ENCODE data around the gene HNRNPLL. TPM values are rescaled to one million over a fixed set of nuclear protein-coding genes. Genes with fewer than 3 reads are reported as not detected.

Gene HNRNPLL
- total RNA-seq, 1 donor from 2014 or later, result 29.7 TPM

DNA sequence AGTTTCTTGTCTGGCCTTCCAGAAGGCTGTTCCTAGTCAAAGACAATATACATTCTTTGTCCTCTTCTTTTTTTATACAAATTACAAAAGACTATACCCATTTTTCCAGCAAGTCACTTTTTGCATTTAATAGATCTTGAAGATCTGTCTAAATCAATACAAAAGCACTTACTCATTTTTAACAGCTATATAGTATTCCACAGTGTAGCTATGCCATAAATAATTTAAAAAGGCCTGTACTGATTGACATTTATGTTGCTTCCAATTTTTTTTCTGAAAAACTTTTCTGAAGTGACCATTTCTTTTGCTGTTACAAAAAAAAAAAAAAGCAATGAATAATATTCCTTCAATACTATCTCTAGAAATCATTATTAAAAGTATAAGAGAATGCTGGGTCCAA lies 30.3 kb upstream of the HNRNPLL start:
- DNase-seq (ENCODE audit: low read depth) (no peak), FAIRE-seq (no peak)
- Histone ChIP-seq H3K27me3 (ENCODE audit: control insufficient read depth, insufficient read depth, low read length) (no peaks in the 10 kb centered on the region), H3K36me3 (ENCODE audit: control insufficient read depth, insufficient read depth, low read length) (no peaks in the 10 kb centered on the region), H3K4me3 (ENCODE audit: low read depth, low read length) (no peak overlapping the region)
- TF ChIP-seq, protein P1, sequence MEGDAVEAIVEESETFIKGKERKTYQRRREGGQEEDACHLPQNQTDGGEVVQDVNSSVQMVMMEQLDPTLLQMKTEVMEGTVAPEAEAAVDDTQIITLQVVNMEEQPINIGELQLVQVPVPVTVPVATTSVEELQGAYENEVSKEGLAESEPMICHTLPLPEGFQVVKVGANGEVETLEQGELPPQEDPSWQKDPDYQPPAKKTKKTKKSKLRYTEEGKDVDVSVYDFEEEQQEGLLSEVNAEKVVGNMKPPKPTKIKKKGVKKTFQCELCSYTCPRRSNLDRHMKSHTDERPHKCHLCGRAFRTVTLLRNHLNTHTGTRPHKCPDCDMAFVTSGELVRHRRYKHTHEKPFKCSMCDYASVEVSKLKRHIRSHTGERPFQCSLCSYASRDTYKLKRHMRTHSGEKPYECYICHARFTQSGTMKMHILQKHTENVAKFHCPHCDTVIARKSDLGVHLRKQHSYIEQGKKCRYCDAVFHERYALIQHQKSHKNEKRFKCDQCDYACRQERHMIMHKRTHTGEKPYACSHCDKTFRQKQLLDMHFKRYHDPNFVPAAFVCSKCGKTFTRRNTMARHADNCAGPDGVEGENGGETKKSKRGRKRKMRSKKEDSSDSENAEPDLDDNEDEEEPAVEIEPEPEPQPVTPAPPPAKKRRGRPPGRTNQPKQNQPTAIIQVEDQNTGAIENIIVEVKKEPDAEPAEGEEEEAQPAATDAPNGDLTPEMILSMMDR (IDR thresholded peaks at IDR 0.05; ENCODE audit: insufficient read depth, low read length, severe bottlenecking), result no peak

DNA sequence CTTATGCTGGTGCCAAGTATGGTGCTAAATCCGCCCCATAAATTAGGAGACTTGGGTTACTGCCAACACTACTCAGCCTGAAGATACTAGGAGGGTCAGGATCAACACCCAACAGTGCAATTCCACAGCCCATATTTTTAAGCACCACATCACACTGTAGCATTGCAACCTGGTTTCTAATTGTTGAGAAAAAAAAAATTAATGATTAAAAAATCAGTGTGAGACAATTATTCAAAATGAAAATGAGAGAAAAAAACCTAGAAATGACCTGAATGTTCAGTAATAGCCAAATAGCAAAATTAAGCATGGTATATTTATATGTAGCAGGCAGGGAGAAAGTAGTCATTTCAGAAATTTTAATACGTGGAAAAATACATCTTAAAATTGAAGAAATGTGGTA lies 29.2 kb upstream of the HNRNPLL start:
- TF ChIP-seq, protein P1 (IDR thresholded peaks at IDR 0.05; ENCODE audit: insufficient read depth, low read length, severe bottlenecking), result no peak
- FAIRE-seq (no peak), DNase-seq (ENCODE audit: low read depth) (no peak)
- Histone ChIP-seq H3K4me3 (ENCODE audit: low read depth, low read length) (no peak overlapping the region), H3K27me3 (ENCODE audit: control insufficient read depth, insufficient read depth, low read length) (no peaks in the 10 kb centered on the region), H3K36me3 (ENCODE audit: control insufficient read depth, insufficient read depth, low read length) (no peaks in the 10 kb centered on the region)

DNA sequence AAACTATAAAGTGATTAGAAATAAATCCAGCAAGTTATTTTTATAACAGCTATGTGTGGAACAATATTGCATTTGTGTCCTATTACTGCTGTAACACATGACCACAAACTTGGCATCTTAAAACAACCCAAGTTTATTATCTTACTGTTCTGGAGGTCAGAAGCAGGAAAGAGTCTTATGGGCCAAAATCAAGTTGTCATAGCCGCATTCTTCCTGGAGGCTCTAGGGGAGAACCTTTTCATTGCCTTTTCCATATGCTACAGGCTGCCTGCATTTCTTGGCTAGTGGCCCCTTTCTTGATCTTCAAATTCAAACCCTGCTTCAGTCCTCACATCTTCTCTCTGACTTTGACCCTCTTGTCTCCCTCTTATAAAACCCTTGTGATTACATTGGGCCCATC lies 27.0 kb upstream of the HNRNPLL start:
- Histone ChIP-seq H3K4me3 (ENCODE audit: low read depth, low read length) (no peak overlapping the region), H3K36me3 (ENCODE audit: control insufficient read depth, insufficient read depth, low read length) (no peaks in the 10 kb centered on the region), H3K27me3 (ENCODE audit: control insufficient read depth, insufficient read depth, low read length) (peaks cover 2% of the 10 kb centered on the region)
- FAIRE-seq (no peak), DNase-seq (ENCODE audit: low read depth) (no peak)
- TF ChIP-seq, protein P1 (IDR thresholded peaks at IDR 0.05; ENCODE audit: insufficient read depth, low read length, severe bottlenecking), result no peak

DNA sequence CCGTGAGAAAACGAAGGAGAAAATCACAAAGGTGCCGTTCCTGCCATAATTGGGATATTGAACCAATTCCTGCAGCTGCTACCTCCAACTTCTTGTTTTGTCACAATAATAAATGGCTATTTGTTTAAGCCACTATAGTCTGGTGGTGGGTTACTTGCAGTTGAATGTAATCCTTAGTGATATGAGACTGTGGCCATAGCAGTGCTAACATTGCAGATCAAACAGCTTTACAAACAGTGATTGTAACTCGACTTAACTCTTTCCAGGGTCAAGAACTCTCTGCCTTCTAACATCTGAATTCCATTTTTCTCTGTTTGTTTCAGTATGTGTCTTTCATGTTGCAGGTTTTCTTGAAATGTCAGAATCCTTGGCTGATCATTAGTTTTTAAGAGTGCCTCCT lies 24.7 kb upstream of the HNRNPLL start:
- DNase-seq (ENCODE audit: low read depth) (no peak), FAIRE-seq (no peak)
- H3K36me3 ChIP-seq (ENCODE audit: control insufficient read depth, insufficient read depth, low read length), result no peaks in the 10 kb centered on the region
- H3K27me3 ChIP-seq (ENCODE audit: control insufficient read depth, insufficient read depth, low read length), result peaks cover 2% of the 10 kb centered on the region
- H3K4me3 ChIP-seq (ENCODE audit: low read depth, low read length), result no peak overlapping the region
- TF ChIP-seq, protein P1 (IDR thresholded peaks at IDR 0.05; ENCODE audit: insufficient read depth, low read length, severe bottlenecking), result no peak

DNA sequence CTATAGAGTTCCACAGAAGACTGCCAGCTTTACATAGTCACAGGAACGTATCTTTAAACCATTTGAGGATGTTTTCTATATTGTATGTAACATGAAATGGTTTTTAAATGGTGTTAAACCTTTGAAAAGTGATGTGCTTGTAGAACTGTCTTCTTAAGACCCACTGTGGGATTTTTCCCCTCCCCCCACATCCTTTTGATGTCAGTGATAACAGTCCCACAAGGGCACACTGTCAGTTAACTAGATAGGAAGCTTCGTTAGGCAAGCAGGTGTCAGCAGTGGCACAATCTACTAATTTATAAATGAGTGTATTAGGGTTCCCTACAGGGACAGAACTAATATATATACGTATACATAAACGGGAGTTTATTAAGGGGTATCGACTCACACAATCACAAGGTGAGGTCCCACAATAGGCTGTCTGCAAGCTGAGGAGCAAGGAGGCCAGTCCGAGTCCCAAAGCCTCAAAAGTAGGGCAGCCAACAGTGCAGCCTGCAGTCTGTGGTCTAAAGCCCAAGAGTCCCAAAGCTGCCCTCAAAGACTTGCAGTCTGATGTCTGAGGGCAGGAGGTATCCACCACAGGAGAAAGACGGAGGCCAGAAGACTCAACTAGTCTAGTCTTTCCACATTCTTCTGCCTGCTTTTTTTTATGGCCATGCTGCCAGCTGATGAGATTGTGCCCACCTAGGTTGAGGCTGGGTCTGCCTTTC lies 23.8 kb upstream of the HNRNPLL start:
- no peaks in the 10 kb centered on the region for H3K36me3 ChIP-seq (ENCODE audit: control insufficient read depth, insufficient read depth, low read length)
- DNase-seq (ENCODE audit: low read depth), result no peak
- H3K4me3 ChIP-seq (ENCODE audit: low read depth, low read length), result no peak overlapping the region
- TF ChIP-seq, protein P1 (IDR thresholded peaks at IDR 0.05; ENCODE audit: insufficient read depth, low read length, severe bottlenecking), result no peak
- FAIRE-seq, result no peak
- H3K27me3 ChIP-seq (ENCODE audit: control insufficient read depth, insufficient read depth, low read length), result peaks cover 2% of the 10 kb centered on the region

DNA sequence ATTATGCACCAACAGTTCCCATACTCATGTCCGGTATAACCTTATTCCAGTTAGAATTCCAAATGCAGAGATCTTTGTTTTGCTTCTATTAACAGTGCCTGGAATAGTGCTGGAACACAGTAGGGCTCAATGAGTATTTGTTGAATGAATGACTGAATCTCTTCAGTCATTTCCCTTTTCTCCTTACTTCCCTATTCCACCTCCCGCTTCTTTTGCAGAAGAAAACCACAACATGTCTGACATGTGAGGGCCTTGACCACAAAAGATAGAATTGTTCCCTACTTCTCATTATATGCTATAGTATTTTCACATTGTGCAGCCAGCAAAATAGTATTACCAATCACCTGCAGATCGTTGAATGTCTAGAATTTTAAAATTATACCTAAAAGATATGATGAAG lies 19.5 kb upstream of the HNRNPLL start:
- Histone ChIP-seq H3K27me3 (ENCODE audit: control insufficient read depth, insufficient read depth, low read length) (peaks cover 2% of the 10 kb centered on the region), H3K4me3 (ENCODE audit: low read depth, low read length) (no peak overlapping the region), H3K36me3 (ENCODE audit: control insufficient read depth, insufficient read depth, low read length) (no peaks in the 10 kb centered on the region)
- no peak for FAIRE-seq
- no peak for DNase-seq (ENCODE audit: low read depth)
- TF ChIP-seq, protein P1 (IDR thresholded peaks at IDR 0.05; ENCODE audit: insufficient read depth, low read length, severe bottlenecking), result no peak

Measured in bronchial epithelial cell (primary cell).